Measurements from ENCODE around the gene ZSCAN10.

Gene ZSCAN10

GRCh38 chr16:3051494-3051893 lies 47.6 kb downstream of the ZSCAN10 start:
- no peak overlapping the region for H3K27ac ChIP-seq
- DNase-seq (ENCODE audit: low read depth, low spot score), result no peak

DNA sequence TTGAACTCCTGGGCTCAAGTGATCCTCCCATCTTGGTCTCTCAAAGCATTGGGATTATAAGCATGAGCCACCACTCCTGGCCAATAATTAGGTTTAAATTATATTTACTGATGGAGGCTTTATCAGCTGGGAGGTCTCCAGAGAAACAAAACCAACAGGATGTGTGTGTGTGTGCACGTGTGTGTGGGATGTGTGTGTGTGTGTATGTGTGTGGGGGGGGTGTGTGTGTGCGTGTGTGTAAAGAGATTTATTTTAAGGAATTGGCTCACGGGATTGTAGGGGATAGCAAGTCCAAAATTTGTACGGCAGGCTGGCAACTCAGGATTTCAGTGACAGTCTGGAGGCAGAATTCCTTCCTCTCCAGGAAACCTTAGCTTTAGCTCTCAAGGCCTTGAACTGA lies 48.1 kb downstream of the ZSCAN10 start:
- DNase-seq (ENCODE audit: low read depth, low spot score), result no peak
- H3K27ac ChIP-seq, result no peak overlapping the region

DNA sequence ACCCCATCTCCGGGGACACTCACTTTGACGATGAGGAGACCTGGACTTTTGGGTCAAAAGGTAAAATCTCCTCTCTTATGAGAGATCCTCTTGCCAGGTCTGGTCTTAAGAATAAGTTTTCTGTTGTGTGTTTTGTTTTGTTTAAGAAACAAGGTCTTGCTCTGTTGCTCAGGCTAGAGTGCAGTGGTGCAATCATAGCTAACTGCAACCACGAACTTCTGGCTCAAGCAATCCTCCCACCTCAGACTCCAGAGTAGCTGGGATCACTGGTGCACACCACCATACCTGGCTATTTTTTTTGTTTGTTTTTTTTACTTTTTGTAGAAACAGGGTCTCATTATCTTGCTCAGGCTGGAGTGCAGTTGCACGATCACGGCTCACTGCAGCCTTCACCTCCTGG lies 48.6 kb downstream of the ZSCAN10 start:
- H3K27ac ChIP-seq, result no peak overlapping the region
- DNase-seq (ENCODE audit: low read depth, low spot score), result no peak

DNA sequence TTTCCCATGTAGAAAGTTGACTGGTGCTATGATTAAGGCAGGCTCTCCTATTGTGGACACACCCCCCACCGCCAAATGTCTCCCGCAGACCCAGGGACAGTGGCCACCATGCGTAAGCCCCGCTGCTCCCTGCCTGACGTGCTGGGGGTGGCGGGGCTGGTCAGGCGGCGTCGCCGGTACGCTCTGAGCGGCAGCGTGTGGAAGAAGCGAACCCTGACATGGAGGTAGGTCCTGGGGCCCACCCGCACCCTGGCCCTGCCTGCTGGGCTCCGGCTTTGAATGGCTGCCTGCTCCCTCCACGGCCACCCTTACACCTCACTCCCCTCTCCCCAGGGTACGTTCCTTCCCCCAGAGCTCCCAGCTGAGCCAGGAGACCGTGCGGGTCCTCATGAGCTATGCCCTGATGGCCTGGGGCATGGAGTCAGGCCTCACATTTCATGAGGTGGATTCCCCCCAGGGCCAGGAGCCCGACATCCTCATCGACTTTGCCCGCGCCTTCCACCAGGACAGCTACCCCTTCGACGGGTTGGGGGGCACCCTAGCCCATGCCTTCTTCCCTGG lies 49.1 kb downstream of the ZSCAN10 start:
- DNase-seq (ENCODE audit: low read depth, low spot score), result no peak
- no peak overlapping the region for H3K27ac ChIP-seq

DNA sequence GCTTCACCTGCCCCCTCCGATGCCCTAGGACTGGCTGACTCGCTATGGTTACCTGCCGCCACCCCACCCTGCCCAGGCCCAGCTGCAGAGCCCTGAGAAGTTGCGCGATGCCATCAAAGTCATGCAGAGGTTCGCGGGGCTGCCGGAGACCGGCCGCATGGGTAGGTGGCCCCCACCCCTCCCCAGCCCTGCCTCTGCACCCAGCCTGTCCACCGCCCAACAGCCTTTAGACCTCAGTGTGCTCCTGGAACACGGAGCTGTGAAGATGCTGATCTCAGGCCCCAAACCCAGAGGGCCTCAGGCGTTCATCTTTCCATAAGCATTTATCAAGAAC lies 51.7 kb downstream of the ZSCAN10 start:
- H3K27ac ChIP-seq, result no peak overlapping the region
- DNase-seq (ENCODE audit: low read depth, low spot score), result no peak

DNA sequence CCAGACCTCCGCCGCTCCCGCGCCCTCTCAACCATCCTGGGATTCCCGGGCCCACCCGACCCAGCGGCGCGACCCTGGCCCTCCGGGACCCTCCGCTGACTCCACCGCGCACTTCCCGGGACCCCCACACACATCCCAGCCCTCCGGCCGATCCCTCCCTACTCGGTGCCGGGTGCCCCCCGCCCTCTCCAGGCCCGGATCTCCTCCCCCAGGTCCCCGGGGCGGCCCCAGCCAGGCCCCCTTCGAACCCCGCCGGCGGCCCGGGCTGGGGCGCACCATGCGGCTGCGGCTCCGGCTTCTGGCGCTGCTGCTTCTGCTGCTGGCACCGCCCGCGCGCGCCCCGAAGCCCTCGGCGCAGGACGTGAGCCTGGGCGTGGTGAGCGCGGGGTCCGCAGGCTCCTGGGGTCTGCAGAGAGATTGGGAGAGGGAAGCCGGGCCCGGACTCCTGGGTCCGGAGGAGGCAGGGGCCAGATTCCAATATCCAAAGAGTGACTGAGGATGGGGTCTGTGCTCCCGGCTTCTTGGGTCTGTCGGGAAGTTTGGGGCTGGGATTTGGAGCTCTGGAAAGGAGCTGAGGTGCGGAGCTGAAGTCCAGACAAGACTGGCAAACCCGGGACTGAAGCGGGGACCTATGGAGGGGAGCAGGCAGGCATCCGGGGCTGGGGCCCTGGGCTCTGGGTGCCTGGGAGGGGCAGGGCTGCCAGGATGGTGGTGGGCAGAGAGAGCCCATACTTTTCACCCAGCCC lies 52.3 kb downstream of the ZSCAN10 start:
- H3K27ac ChIP-seq, result no peak overlapping the region
- DNase-seq (ENCODE audit: low read depth, low spot score), result no peak

GRCh38 chr16:3045758-3046640 lies 53.1 kb downstream of the ZSCAN10 start, which contains the start of gene MMP25:
TSS of gene MMP25 (plus strand) at chr16:3046561. CDS start at chr16:3046918, 357 bp downstream.
- DNase-seq (ENCODE audit: low read depth, low spot score), result no peak
- no peak within 1 kb of the TSS for H3K27ac ChIP-seq

- no peak overlapping the region for H3K27ac ChIP-seq
- no peak for DNase-seq (ENCODE audit: low read depth, low spot score)
Observed at GRCh38 chr16:3044708-3045107, 54.4 kb downstream of the ZSCAN10 start.

DNA sequence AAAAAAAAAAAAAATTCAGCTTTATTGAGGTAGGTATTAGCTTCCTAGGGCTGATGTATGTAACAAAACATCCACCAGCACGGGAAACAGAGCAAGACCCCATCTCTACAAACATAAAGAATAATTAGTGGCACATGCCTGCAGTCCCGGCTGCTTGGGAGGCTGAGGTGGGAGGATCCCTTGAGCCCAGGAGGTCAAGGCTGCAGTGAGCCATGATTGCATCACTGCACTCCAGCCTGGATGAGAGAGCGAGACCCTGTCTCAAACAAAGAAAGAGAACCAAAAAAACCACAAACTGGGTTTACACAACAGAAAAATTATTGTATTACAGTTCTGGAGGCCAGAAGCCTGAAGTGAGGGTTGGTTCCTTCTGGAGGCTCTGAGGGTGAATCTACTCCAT lies 56.7 kb downstream of the ZSCAN10 start:
- no peak for DNase-seq (ENCODE audit: low read depth, low spot score)
- H3K27ac ChIP-seq, result no peak overlapping the region

GRCh38 chr16:3038896-3039295 lies 60.2 kb downstream of the ZSCAN10 start:
- DNase-seq (ENCODE audit: low read depth, low spot score), result no peak
- H3K27ac ChIP-seq, result no peak overlapping the region
